ENCODE data around the gene UBE3B.

DNA sequence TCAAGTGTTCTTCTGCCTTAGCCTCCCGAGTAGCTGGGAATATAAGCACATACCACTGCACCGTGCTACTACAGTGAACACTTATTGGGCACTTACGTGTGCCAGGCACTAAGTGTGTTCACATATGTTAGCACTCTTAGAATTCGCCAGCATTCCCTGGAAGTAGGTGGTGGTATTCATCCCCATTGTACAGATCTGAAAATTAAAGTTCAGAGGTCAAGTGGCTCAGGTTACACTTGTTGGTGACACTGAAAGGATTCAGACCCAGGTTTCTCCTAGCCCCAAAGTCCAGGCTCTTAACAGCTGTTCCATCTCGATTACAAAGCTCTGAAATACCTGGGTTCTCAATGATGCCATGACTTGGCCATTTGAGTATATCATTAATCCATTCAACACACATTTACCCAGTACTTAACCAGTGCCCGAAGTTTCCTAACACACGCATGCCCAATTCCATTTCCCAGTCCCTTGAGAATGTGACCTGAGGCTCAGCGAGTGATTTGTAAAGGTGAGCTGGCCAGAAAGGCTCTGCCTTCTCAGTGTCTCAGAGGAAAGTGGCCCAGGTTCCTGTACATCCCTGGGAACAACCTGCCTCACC, 101.0 kb downstream of the UBE3B start:
- TF ChIP-seq CTCF (IDR thresholded peaks at IDR 0.05): no peak
- TF ChIP-seq POLR2A (IDR thresholded peaks at IDR 0.05): no peak
